ENCODE measurements around the gene WNT7B.

WNT7B gene

DNA sequence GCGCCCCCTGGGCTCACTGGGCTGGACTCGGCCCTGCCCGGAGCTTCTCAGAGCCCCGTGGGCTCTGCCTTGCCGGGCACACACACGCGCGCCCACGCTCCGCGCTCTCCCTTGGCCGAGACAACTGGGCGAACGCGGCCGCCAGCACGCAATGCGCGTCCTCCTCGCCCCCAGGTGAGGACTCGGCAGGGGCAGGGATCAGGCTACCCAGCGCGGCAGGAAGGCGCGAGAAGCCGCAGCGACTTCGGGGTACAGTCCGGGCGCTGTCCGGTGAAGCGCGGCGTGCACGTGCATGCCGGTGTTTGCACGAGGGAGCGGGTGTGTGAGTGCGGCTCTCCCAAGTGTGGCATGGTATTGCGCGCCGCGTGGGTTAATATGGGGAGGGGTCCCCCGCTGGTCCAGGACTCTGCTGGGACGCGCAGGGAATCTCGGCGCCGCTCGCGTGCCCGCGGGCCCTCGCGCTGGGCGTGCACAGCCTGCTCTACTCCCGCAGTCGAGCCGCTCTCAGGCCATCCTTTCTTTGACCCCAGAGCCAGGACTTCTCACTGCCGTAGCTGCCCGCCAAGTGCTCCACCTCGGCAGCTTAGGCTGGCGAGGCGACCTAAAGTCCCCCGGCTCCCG lies 5.4 kb downstream of the WNT7B start:
- DNase-seq (ENCODE audit: low read depth) = no peak

DNA sequence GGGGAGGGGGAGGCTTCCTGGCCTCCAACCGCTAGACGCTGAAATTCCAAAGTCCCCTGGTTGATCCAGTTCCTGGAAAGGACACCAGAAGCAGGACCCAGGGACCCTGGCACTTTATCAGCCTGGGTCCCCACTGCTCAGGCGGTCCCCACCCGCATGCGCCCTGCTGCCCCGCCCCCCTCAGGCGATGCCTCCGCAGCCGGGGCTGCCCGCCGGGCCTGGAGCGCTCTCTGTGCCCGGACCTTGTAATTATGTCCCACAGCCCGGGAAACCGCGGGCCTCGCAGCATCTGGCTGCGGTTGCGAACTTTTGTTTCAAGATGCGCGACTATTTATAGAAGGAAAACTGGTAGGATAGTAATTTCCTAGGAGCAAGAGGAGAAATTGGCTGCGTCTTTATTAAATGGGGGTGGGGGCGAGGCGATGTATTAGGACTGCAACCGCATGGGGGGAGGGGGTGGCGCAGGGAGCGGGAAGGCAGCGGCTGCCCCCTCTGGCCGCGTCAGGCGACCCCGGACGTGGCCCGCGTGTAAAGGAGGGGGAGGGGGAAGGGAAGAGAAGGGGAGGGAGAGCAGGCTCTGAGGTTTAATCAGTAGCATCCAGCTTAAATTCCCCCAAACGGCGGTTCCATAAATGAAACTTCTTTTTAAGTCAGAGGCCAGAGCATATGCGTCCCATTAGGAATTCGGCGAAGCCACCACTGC lies 6.1 kb downstream of the WNT7B start:
- no peak for DNase-seq (ENCODE audit: low read depth)

DNA sequence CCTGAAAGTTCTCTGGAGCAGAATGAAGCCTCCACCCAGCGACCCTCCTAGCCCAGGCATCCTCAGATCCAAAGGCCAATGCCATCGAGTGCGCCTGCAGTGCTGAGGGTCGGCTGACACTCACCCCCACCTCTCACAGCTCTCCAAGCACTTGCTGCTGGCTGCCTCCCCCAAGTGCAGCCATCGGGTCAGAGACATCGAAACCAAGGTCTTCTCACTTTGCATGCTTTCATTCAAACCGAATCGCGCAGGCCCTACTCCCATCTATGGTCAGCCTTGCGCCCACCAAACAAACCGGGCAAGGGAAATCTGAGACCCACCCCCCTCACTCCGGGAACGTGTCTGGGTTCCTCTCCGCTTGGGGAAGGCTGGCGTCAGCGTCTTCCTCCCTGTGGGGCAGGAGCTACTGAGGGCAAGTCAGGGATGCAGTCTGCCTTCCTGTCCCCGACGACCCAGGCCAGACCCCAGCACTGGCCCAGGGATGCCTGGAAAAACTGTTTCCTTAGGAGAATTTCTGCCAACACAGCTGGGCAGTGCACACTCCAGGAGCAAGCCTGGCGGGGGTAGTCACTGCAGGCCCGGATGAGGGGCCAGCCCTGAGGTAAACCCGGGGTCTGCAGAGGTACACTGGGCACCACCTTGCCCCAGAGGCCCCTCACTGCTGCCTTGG lies 7.0 kb downstream of the WNT7B start:
- DNase-seq (ENCODE audit: low read depth) = no peak

DNA sequence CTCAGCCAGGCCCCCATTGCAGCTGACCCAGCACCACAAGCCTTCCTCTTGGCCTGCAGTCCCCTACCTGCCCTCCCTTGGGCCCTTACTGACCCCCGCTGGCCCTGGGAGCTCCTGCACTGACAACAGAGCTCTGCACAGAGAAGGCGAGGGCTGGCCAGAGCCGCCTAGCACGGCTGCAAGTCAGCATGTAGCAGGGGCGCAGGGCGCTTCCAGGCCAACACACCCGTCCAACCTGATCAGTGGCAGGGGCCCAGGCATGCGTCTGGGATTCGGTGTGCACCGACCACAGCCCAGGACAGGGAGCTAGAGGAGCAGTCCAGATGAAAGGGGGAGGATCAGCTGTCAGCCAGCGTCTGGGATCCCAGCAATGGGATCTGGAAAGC lies 7.6 kb downstream of the WNT7B start:
- DNase-seq (ENCODE audit: low read depth) = no peak

DNA sequence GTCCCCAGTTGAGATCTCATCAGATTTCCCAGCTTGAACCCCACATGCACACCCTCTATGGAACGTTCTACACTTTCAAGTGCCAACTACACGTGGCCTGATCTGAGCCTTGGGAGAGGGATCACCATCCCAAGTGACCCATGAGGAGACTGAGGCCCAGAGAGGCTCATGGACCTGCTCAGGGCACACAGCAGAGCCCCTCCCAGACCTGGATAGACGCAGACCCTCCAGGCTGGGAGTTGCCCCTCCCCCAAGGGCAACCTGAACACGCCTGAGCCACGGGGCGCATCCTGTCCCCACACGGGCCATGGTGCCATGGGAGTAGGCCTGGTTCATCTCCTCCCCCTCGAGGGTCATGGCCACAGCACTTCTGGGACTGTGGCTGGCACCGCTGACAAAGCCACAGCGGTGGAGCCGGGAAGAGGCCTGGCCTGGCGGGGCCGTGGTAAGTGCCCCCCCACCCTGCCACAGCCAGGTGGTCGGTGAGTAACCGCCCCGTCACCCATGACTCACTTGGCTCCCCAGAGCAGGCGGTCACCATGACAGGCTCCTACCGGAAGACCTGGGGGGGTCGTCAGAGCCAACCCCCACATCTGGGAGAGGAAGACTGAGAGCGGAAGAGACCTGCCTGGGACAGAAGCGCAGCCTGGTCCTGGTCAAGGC lies 8.1 kb downstream of the WNT7B start:
- peak; percentile 21 for DNase-seq (ENCODE audit: low read depth)

DNA sequence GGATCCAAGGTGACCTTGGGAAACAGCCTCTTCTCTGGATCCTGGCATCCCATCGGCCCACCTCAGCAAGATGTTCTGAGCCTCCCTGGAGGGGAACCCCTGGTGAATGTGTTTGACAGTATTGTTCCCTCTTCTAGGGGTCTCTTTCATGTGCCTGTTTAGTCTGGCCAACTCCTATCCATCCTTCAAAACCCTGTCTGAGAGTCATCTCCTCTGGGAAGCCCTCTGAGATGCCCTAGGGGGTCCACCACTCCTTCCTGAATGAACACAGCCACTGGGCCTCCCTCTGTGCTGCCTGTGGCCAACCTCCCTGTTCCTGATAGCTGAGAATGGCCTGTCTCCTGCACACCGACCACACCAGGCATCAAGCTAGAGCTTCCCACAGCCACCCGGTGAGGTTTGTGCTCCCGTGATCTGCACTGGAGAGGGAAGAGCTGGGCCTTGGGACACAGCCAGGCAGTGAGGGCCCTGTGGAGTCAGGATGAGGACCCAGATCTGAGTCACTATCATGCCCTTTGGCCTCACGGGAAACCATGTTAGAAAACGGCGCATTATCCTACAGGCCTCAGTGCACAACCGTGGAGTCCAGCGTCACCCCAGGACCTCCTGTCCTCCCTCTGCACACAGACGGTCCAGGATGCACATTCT lies 8.8 kb downstream of the WNT7B start:
- DNase-seq (ENCODE audit: low read depth) = no peak

DNA sequence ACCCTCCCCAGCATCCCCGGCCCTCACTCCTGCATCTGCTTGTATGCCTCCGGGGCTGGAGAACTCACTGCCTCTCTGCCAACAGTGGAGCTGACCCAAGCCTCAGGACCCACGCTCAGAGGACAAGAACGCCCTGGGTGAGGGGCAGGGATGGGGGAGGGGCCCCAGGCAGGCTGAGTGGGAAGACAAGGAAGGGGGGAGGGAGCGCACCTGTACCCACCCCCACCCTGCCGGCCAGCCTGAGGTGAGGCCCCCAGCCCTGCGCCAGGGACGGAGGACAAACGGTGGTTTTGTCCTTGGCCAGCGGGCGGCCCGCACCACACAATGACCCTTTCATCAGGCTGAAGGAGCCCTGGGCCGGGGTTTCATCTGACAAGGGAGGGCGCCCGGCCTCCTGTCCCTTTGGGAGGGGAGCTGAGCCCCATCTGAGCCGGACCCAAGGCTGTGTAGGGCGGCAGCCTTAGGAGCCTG lies 10.0 kb downstream of the WNT7B start:
- no peak for DNase-seq (ENCODE audit: low read depth)

DNA sequence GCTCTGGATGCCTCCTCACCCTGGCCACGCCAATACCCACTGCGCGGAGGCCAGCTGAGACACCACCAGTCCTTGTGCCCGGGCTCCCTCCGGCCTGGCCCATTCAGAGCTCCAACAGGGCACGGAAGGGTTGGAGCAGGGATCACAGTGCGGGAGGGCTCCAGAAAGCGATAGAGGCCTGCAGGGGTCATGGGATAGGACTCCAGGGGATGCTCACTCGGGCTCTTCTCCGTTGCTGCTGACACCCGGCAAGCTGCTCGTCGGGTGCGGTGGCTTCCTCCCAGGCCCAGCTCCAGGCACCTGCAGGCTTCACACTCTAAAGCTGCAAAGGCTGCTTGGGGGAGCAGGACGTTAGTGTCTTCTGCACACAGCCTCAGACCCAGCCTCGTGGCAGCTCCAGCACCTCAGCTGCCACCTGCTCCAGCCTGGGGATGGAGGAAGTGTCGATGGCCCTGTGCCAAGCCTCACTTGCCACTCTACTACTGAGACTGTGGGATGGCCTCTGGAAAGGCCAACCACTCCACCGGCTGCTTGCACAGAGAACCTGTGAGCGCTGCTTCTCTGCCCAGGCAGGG lies 10.6 kb downstream of the WNT7B start:
- no peak for DNase-seq (ENCODE audit: low read depth)

DNA sequence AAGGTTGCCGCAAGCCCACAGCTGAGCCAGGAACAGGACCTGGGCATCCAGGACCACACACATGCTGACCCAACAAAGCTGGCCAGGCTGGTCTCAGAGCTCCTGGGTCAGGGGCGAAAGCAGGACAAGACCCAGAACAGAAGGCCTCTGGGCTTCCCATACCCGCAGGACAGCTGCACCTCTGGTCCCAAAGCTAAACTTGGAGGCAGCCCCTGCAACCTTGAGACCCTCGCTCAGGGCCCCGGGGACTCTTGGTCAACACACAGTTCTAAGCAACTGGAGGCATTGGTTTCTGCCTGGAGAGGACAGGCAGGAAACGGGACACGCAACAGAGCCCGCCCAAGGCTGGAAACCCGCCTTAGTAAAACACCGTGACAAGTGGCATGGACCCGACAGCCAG lies 11.4 kb downstream of the WNT7B start:
- DNase-seq (ENCODE audit: low read depth) = no peak

DNA sequence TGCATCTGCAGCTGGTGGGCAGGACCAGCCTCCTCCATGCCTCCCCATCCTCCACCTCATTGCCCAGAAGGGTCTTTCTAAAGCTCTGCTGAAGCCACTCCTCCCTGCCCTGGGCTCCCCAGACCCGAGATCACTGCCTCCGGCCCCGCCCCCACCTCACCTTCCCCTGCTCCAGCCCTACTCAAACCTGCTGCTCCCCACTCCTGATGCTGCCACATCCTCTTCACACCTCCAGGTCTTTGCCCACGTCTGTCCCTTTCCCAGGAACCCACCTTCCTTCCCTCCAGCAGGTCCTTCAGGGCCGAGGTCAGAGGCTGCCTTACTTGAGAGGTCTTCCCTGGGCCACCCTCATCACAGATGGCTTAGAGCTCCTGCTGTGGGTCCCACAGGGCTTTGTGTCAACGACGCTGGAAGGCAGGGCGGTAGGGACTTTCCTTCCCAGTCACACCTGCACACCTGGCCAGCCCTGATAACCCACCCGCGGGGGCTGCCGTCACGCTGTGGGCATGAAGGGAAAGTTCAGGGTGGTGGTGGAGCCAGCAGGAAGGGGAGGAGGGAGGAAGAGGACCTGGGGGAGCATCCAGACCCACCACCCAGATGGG lies 11.9 kb downstream of the WNT7B start:
- no peak for DNase-seq (ENCODE audit: low read depth)

DNA sequence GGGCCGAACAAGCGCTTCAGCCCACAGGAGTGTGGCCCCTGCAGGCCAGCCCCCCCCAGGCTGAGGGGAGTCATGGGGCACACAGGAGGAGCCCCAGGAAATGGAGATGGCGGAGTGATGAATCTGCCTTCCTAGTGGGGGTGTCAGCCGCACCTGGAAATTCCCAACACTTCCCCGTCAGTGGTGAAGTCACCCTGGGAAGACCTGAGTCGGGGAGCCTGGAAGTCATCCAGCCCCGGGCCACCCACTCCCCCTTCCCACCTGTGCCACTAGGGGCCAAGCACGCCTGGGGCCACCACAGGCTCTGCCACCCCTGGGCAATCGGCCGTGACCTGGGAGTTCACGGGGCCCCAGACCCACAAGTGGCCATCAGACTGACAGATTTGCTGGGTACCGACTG lies 12.6 kb downstream of the WNT7B start:
- DNase-seq (ENCODE audit: low read depth) = no peak

DNA sequence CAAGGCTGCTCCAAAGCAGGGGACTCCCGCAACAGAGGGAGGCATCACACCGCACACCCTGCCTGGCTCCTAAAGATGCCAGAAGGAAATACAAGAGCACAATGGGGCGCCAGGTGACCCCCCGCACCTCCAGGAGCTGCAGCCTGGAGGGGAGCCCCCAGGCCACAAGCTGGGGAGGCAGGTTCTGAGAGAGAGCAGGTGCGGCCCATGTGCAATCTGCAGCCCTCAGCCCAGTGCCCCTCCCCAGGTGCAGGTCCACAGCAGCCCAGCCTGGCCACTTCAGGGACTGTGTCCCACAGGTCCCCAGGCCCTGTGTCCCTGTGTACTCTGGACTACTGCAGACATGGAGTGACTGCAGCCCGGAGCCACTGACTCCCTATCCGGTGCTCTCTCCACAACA lies 13.1 kb downstream of the WNT7B start:
- no peak for DNase-seq (ENCODE audit: low read depth)

DNA sequence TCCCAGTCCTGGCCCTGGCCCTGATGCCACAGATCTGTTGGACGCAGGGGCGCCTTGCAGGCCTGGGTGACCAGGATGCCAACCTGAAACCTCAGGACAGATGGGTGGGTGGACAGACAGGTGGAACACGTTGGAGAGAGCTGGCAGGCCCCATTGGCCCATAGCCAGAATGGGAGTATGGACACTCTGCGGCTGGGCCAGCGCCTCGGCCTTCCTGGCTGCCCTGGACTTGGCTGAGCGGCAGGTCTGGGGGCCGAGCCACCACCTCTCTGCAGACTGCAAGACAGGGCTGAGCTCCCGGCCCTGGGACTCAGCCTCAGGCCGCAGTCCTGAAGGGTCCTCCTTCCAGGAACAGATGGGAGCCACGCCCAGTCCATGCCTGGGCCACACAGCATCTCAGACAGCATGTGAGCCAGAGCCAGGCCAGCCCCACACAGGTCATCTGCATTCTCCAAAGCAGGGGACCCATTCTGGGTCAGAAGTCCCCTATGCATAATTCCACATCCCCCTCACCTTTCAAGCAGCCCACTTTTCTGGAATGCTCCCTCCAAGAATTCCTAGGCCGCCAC lies 14.1 kb downstream of the WNT7B start:
- no peak for DNase-seq (ENCODE audit: low read depth)

DNA sequence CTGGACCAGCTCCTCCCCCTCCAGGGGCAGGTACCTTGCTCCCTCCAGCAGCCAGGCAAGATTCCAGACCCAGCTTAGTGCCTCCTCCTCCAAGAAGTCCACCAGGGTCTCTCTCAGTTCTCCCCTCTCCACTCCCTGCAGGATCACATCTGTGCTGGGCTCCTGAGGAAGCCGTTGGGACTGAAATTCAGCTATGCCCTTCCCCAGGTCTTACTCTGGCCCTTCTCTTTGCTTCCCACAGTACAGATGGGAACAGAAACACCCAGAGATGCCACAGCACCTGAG lies 14.6 kb downstream of the WNT7B start:
- no peak for DNase-seq (ENCODE audit: low read depth)

DNA sequence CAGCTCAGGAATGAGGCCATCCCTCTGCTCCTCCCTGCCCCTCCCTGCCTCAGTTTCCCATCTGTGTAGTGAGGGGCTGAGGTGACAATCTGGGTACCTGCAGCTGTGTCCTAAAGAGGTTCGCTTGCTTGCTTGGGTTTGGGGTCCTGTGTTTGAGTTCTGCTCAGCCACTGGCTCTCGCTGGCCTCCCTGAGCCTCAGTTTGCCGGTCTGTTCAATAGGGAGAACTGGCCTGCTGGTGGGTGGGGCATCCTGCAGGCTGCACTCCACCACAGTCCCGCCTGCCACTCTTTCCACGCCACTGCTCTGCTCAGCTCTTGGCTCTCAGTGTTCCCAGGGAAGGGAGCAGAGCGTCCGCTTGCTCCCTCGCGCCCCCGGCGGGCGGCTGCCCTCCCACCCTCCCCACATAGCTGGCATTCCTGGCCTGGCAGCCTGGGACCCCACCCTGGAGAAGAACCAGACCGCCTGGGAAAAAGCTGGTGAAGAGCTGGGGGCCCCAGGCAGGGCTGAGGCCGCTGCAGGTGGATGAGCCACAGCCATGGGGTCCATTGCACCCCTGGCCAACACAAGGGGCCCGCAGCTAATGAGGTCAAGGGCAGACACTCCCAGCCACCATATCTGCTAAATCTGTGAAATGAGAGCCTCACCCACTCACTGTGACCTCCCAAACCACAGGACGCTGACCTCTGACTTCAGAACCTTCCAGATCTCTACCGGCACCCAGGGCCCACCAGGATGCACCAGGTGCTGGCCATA lies 15.1 kb downstream of the WNT7B start:
- no peak for DNase-seq (ENCODE audit: low read depth)

DNA sequence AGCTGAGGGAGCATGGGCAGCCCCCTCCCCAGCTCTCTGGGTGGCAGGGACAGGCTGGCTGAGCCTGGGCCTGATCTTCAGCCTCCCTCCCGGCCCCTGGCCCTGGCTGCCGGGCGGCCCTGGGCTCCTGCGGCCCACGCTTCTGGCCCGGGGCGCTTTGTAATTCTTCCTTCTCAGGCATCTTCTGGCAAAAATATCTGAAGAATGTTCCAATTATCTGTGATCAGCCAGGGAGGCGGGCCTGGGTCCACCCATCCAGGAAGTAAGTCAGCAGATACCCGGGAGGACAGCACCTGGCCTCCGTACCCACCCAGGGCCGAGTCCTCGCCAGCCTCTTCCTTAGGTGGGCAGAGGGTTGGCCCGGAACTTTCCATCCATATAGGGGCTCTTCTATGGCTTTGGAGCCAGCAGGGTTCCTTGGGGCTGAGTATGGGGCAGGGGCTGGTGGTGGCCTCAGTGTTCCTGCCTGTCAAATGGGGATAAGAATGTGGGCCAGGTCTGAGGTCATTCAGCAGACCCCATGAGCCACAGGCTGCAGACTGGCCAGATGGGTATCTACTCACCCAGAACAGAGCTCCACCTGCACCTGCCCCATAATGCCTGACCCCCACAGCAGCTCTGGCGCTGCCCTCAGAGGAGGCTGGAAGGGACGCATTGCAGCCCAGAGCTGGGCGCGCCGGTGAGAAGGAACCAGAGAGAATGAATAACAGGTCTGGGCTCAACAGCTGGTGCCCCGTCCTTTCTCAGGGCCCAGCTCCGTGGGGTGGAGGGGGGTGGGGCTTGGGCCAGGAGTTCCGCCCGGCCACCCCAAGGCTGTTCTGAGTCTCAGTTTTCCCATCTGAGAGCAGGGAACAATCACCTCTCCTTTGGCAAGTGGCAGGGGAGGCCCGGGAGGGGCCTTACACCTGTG lies 16.2 kb downstream of the WNT7B start:
- DNase-seq (ENCODE audit: low read depth) = no peak

DNA sequence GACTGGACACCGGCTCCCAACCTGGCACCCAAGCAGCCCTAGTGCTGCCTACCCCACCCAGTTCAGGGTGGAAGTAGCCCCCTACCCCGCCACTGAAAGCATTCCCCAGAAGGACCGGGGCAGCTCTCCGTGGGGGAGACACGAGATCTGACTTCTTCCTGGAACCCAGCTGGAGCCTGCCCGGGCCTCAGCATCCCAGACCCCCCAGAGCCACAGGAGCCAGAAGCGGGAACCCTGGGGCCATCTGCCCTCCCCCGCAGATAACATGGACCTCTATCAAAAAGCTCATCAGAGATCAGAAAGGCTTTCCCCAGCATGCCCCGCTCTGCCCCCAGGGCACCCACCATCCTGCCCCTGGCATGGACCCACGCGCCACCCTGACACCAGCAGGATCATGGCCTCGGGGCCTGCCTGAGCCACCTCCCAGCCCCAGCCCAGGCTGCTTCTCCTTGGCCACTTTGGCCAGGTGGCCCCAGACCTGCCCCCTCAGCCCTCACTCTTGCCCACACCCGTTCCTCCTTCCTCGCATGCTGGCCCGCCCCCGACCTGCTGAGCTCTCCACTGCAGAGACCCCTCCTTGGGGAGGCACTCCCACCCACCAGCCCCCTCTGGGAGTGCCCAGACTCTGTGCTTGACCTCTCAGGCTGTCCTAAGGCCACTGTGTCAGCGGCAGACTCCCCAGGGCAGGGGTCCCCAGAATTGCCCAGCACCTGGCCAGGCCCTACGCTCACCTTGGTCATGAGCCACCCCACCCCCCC lies 17.1 kb downstream of the WNT7B start:
- DNase-seq (ENCODE audit: low read depth) = no peak

DNA sequence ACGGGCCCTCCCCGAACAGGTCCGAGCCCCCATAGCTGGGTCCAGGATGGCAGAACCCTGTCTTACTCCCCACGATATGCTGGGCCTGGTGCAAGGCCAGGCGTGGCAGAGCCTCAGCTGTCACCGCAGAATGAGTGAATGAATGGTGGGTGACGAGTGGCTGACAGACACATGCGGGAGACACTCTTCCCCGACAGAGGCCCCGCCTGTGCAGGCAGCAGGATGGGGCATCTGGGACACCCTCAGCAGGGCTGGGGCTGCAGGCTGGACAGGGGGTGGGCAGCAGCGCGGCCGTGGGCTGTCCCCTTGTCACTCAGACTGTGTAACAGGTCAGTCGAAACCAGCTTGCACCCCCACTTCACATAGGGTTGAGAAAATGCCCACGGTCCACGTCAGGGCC lies 18.0 kb downstream of the WNT7B start:
- DNase-seq (ENCODE audit: low read depth) = no peak

DNA sequence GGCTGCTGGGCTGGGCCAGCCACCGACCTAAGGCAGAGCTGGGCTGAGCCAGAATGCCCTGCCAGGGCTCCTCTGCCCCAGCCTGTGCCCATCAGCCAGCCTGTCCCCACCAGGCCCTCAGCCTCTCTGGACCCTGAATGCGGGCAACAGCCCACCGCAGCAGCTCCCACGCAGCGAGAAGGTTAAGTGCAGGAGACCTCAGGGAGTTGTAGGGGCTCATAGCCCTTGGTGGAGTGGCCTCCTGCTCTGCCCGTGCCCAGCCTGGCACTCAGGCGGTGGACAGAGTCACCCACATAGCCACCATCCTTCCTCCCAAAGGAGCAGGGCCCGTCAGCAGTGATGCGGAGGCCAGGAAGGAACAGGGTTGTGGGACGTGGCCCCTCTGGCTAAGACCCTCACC lies 19.1 kb downstream of the WNT7B start:
- no peak for DNase-seq (ENCODE audit: low read depth)

All from GM04504 (cell line).